Putamen (tissue), 1 donor: Measurements from ENCODE around the gene GNAS-AS1.

Experiments used
- DNase-seq: peaks from one replicate; pipeline ENCODE4 v3.0.0-alpha.2; 2016; ENCODE audit warnings: low spot score

Gene GNAS-AS1

DNA sequence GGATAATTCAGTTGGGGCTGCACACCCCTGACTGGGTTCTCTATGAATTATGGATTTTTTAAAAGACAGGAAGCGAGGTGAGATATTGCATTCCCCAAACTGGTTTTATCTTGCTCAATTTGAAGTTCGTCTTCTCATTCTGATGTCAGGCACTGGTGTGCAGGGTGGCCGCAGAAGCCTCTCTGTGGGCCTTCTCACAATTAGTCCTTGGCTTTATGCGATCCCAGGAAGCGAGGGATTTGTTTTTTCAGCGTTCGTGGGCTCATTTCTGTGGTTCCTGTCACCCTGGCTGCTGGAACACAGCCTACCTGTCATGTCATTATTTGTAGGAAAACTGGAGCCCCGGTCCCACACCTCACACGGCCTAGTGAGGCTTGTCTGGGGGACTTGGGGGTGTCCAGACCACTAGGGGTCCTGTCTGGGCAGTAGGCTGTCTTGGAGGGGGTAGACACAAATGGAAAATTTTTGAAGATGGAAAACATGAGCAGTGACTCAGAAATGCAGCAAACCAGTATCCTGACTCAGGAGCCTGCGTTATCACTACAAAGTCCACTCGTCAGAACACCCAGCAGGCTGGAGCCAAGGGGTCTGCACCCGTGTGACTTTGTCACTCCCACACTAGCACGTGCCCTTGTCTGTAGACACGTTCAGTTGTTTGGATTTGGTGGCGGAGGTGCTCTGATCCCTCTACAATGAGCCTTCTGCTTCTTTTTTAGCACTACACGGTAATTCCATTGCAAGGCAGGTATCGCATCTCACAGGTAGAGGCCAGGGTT lies 42.2 kb downstream of the GNAS-AS1 start:
- DNase-seq, result no peak

DNA sequence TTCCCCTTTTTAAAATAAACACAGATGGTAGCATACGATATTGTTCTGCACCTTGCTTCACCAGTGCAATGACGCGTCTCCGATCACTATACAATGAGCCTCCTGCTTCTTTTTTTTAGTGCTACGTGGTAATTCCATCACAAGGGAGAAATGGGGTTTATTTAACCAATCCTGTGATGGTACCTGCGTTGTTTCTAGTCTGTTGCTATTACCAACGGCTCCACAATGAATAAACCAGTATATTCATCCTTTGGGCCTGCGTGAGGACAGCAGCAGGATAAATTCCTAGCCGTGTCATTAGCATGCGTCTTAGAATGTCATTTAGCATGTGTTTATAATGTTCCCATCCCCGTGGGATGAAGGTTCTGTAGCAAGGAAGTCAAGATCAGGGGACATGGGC lies 42.9 kb downstream of the GNAS-AS1 start:
- DNase-seq, result no peak

DNA sequence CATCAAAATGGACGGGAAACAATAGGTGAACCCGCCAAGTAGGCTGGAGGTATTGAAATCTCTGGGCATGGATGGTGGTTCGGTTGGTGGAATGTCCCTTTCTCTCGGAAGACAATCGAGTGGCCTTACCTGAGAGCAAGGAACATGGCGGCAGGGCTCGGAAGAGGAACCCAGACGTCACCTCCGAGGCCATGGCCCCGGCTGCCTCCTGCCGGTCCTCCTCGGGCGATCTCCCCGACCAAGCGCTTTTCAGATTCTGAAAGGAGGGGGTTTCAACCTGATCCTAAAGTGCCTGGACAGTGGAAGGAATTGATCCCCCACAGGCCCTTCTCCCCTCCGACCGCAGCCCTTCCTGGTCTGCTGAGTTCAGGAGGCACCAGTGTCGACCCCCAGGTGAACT lies 47.2 kb downstream of the GNAS-AS1 start:
- no peak for DNase-seq

DNA sequence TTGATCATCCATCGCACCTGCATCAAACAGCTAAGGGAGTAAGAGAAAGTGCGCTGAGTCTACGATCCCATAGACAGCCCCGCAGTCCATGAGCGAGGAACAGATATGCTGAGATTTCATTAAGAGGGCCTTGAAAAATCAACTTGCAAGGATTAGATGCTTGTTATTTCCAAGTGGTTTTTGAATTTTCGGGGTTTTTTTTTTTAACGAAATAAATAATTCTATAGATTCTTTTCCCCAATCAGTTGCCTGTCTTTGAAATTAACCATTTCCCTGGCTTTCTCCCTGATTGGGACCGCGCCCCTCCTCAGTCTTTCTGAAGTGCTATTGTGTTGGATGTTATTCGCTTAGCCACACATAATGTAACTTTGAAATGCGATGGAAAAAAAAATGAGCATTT lies 48.6 kb downstream of the GNAS-AS1 start:
- DNase-seq, result no peak

DNA sequence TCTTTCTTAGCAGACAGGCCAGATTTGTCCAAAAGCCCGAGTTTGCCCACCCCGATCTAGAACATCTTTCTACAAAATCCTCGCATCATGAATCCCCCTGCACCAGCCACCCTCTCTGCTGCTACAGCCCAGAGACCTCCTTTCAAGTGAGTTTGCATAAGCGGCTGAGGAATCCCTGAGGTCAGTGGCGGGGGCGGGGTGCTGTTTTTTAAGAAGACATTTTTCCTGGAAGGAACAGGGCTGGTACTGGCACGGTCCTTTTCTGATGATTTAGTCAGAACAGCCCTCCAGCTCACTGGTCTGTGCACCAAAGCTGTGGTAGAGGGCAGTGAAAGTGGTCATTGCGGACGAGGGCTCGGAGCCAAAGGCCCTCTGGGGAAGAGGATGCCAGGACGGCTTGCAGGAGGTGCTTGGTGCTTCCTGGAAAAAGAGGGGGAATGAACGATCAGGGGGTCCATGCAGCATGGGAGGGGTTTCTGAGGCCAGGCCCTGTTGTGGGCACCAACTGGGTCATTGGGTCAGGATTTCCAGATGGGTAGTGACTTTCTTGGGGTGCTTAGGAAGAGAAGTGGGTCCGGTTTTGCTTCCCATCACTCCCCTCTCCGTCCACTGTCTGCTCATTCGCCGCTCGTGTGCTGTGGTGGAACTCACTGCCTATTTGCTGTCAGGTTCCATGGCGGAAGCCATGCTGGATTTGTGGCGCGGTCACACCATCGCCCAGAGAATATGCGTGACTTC lies 50.4 kb downstream of the GNAS-AS1 start:
- no peak for DNase-seq

DNA sequence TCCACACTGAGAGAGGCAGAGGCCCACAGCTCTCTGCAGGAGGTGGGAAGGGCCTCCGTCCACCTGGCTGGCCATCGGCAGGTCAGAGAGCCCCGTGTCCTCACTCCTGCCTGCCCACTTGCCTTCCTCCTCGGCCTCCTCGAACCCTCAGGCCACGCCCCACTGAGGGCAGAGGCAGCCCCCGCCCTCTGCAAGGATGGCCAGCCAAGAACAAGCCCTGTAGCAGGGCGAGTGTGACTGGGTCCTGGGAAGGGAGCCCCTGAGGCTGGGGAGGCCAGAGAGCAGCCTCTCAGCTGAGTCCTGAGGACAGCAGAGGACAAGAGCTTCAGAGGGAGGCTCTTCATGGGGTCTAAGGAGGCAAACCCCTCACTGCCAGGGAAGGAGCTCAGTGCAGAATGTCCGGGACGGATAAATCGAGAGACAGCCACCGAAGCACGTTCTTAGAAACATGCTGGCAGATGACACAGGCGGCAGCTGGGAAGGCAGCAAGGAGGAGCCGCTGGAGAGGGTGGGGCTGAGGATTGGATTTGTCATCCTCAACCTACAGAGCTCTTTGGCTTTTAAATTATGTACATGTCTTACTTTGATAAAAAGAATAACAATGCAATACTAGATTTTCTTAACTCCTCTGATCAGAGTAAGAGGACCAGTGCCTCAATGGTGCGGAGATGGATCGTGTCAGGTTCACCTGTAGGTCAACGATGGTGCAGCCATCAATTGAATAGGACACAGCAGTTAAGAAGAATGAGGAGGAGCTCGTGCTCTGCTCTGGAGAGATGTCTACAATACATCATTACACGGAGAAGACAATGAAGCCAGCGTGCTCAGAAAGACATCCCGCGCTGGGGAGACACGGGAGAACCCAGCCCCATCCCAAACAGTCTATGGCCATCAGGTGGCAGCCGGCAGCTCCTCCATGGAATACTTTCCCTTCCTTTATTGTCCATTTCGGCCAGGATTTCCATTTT lies 53.0 kb downstream of the GNAS-AS1 start:
- no peak for DNase-seq

DNA sequence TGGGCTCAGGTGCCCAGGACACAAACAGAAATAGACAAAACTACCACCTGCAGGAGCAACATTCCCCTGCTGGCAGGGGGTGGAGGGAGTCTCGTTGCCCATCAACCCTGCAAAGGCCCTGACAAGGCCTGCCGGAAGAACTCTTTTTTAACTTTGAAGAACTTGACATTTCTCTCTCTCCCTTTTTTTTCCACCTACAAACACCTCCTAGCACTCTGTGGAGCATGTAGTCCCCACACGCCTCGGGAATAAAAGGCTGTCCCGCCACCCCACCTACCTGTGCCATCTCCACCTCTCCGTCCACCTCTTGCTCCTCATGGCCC lies 54.8 kb downstream of the GNAS-AS1 start:
- DNase-seq, result no peak

DNA sequence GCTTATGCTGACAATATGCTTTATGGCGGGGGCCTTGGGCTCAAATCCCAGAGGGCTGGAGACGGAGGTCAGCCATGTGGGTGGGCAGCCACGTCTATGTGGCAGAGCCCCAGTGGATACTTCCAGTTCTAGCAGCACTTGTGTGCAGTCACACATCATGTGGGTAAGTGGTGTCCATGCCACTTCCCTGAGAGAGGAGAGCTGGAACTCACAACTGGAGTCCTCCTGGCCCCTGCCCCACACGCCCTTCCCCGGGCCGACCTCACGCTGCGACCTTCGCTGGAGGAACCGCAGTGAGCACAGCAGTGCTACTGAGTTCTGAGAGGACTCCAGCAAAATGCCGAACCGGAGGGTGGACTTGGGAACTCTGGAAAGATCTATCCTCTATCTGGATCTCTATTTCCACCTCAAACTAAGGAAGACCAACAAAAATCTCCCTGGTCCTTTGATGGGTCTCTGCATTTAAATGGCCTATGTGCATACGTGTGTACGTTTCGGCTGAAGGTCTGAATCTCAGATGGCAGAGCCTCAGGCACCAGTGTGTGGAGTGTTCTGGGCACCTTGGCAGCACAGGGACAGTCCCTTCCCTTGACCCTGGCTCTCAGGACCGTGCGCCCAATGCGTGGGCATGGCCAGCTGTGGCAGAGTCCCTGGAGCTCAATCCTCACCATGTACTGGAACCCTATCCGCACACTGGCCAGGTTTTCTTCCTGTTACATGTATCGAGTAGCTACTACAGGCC lies 55.4 kb downstream of the GNAS-AS1 start:
- DNase-seq, result no peak

DNA sequence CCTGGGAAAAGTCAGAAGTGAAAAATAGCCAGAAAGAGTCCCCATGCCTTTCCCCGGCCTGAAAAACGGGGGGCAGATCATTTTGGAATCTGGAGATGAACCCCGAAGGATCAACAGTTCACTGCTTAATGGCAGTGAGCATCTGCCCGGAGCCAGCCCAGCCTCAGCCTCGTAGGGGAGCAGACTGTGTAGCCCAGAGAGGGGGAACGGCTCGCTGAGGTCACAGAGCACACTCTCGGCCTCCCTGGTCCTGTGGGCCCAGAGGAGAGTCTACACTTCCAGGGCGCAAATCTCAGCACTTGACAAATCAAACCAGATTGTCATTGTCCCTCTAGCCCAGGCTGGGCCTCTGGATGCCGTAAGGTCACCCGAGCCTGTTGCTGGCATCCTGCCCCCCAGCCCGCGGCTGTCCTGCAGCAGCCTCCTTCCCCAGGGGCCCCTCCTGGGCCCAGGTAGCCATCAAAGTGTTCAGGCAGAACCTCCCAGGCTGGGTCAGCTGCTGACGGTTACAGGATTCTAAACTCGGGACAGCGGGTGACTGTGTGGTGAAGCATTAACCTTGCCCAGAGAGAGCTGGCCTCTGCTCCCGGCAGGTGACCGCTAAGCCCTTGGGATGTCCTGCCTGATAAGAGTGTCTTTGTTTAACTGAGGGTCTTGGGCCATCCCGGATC lies 56.1 kb downstream of the GNAS-AS1 start:
- DNase-seq, result no peak

DNA sequence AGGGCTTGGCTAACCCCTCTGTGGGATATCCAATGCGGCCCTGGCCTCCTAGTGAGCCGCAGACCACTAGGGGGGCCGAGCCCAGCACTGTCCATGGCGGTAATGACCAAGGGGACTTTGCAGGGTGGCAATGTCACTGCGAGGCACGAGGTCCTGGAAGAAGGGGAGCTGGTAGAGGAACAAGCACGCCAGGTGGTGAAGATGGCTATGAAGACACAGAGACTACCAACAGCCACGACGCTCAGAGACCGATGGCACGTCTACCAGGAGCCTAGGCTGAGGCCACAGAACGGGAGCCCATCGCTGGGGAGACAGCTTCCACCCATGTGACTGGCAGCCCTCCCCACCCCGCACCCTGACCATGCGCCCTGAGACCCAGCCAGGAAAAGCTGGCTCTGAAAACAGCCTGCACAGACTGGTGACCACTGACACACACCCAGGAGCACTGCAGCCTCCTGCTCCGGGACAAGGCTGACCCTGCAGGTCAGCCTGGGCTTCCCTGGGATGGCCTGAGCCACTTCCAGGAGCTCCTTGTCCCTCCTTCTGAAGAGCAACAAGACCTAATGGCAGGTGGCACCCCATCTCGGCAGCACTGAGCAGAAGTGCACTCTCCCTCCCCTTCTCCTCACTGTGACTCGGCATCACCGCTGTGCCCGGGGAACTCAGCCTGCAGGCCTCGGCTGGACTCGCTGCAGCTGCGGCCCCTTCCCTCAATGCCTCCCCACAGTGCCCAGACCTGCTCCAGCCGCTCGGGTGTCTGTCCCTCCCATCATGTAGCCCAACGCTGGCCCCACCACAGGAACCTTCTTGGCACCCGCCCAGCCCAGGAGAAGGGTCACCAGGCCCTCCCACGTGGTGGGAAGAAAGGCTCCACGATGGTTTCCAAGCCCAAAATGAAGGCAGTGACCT lies 56.9 kb downstream of the GNAS-AS1 start:
- DNase-seq, result no peak

DNA sequence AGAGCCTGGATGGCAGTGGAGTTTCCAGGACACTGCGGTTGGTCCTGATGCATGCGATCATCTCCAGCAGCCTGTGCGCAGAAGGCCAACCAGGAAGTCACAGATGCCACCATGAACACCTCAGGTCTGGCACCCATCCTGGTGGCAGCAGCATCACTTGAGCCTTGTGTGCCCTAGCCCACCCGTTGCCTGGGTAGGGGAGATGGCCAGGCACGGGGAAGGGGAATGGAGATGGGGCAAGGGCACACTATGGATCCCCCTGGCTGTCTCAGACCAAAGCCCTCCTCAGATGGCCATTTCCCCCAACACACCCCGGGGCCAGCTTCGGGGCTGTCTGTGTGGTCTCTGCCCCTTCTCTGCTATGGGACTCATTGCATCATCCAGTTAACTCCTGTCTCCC lies 58.3 kb downstream of the GNAS-AS1 start:
- no peak for DNase-seq

DNA sequence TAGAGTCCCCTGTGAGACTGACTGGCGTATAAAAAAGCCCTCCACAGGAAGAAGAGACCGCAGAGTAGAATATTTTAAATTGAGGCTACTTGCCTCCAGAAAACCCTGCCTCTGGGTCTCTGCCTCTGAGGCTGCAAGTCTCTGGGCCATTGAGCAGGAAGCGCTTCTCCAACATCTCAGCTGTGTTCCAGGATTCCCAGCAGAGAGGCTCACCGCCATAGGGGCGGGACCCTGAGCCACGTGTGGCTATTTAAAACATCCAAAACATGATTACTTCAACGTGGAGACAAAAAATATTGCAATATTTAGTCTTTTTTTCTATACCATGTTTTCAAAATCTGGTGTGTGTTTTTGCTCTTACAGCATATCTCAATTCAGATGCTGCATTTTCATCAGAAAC lies 59.4 kb downstream of the GNAS-AS1 start:
- no peak for DNase-seq

DNA sequence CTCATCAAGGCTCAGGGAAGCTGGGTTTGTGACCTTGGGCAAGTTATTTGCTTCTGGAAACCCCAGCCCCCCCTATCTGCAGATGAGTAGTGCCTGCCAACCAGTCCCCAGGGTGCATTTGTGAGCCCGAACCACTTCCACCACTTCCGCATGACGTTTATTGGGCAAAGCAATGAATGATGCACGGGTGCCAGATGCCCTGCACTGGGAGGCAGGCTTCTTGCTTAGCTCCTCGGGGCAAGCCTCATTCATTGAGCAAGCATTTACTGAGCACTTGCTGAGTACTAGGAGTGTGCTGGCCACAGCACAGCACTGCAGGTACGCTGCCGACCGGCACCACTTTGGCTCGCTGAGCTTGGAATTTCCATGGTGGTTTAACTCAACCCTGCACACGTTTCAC lies 60.2 kb downstream of the GNAS-AS1 start:
- no peak for DNase-seq

DNA sequence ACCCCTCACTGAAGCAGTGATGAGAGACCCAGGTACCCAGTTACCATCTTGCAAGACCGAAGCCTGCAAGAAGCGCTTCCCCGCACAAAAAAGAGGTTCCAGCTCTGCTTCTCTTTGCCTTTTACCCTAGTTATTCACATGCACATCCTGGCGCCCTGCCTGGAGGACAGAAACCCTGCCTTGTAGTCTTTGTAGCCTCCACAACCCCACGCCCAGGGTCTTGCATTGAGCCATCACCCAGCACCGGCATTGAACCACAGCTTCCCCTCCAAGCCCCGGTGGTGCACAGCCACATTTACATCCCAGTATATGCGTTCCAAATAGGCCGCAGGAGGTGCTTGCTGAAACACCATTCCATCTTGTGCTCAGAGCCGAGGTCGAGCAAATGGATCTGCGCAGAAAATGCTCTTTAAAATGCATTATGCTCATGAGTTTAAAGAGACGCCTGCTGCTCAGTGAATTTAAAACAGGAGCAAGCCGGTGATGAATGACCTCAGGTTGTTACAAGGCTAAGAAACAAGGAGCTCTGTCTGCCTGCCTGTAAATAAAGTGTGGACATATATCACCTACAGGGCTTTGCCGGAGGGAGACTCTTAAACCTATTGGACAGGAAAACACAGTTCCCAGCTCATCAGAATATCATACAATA lies 61.7 kb downstream of the GNAS-AS1 start:
- no peak for DNase-seq

DNA sequence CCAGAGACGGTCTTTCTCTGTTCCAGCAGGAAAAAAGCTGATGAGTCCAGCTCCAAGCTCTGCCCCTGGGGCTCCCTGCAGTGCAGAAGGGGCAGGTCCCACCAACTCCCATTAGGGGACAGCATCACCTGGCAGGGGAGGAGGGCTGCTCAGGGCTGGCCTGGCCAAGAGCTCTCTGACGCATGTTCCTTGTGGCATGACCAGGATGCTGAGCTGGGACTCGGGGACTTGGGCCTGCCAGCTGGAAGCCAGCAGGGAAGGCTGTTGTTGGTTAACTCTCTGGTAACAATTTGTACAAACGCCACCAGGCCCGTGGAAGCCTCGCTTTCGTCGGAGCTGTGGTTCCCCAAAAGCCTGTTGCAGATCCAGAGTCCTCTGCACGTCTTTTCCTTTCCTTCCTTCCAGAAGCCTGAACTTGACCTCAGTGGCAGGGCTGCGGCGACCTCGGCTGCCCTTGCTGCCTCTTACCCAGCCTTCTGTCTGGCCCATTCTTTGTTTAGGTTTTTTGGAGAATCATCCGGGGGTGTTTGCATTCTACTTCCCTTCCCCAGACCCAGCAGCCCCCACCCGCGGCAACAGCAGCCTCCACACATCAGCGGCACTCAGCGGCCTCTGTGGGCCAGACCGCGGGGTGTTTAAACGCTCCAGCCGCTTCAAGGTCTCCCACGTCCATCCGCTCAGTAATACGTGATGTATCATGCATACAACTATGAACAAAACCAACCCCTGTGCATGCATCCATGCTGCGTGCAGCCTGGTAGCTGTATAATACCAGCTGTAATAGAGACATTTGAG lies 63.3 kb downstream of the GNAS-AS1 start:
- no peak for DNase-seq

DNA sequence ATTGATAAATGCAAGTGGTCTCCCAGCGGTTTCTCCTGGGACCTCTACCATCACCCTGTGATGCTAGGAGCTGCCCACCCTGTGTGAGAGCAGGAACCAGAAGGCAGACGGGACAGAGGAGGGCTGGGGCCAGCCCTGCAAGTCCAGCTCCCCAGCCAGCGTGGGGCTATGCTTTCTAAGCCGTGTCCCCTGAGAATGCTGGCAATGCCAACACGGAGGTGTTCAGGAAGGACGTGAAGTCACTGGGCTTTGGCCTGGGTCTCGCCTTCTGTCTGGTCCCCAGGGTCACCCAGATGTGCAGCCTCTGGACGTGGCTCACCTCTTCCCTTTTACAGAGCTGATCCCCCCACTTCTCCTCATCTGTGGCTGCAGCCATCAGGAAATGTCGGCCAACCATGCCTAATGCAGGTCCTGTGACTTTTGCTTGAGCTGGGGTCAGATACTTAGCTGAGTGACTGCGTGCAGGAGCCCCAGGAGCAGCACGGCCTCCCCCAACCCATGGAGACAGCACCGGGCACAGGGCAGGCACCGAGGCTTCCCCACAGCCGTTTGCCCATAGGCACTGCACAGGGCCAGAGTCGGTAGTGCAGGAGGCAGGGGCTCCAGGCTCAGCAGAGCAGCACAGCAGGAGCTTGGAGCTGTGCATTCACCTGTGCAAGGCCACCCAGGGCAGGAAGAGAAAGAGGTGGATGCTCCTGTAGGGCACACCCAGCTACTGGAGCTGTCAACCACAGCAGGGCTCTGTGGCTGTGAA lies 66.2 kb downstream of the GNAS-AS1 start:
- DNase-seq, result no peak

DNA sequence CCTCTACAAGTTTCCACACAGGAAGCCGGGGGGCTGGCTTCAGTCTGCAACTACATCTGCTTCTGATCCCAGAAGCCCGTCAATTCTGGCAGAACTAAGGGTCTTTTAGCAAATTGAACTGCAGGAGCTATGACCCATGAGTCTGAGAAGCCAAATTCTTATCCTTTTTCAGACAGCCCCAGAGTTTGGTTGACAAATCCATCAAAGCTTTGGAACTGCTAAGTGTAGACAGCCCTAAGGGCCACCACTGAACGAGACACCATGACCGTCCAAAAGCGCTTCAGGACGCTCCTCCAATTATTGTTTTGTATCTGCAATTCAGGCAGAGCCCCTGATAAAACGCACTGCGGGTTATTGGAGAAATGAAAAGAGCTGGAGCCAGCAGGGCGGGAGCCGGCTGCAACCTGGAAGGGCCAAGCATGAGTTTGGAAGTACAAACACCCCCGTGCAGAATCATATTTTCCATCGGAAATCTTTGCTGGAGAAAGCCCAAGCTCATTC lies 67.1 kb downstream of the GNAS-AS1 start:
- DNase-seq, result no peak

DNA sequence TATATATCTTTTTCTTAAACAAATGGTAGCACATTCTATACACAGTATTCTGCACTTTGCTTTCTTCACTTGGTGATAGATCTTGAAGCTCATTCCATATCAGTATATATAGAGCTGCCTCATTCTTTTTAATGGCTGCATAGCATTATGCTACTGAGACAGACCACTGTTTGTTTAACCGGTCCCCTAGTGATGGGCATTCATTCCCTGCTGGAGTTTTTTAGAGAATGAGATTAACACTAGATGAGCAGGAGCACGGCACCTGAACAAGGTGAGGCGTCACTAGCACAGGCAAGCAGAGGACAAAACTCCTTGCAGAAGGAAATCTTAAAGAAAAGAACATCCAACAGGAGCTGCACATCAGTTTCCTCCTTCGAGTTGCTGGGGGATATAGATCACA lies 69.6 kb downstream of the GNAS-AS1 start:
- DNase-seq, result no peak
